Tibial nerve (tissue), 3 donors: Measurements from ENCODE around the gene CLDN11.

ENCODE experiments used
- POLR2A ChIP-seq, 2 donors: fragments of 450-650 bp; IDR thresholded peaks; one replicate each; pipeline ENCODE4 v1.6.1; 2017; ENCODE audit warnings: antibody characterized with exemption in 2 of 2, mild to moderate bottlenecking in 2 of 2, moderate library complexity in 2 of 2
- TF ChIP-seq, protein P1 (sequence below), 5 experiments: fragments of 200-600 bp in 3 of 5; fragments of 450-650 bp in 2 of 5; sonication (generic) in 3 of 5; IDR thresholded peaks; one replicate each; pipeline ENCODE4 v1.5.1; 2016 to 2019; ENCODE audit warnings: antibody characterized with exemption in 5 of 5, mild to moderate bottlenecking in 3 of 5, moderate library complexity in 2 of 5

DNA sequence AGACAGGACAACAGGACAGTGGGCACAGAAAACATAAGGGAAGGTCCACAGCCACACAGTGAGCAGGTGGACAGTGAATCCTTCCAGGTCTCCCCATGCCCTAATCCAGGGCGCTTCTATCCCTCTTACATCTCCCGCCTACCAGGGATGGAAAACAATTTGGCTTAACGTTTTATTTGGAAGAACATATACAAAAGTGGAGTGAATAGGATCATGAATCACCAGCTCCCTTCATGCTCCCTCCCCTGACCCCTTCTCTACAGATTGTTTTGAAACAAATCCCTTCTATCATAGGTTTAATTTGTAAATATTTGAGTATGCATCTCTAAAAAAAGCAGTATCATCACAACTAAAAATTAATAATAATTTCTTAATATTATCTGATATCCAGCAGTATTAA, 52.5 kb downstream of the CLDN11 start:
- TF ChIP-seq POLR2A (IDR thresholded peaks at IDR 0.05), result no peak
- TF ChIP-seq, protein P1, sequence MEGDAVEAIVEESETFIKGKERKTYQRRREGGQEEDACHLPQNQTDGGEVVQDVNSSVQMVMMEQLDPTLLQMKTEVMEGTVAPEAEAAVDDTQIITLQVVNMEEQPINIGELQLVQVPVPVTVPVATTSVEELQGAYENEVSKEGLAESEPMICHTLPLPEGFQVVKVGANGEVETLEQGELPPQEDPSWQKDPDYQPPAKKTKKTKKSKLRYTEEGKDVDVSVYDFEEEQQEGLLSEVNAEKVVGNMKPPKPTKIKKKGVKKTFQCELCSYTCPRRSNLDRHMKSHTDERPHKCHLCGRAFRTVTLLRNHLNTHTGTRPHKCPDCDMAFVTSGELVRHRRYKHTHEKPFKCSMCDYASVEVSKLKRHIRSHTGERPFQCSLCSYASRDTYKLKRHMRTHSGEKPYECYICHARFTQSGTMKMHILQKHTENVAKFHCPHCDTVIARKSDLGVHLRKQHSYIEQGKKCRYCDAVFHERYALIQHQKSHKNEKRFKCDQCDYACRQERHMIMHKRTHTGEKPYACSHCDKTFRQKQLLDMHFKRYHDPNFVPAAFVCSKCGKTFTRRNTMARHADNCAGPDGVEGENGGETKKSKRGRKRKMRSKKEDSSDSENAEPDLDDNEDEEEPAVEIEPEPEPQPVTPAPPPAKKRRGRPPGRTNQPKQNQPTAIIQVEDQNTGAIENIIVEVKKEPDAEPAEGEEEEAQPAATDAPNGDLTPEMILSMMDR (IDR thresholded peaks at IDR 0.05), result no peak
